ENCODE measurements around the gene ARHGEF3.
"Not testable (repeated sequence)": the region's sequence is repeated elsewhere in the genome, so short reads cannot be mapped to it uniquely, and the experiment has no call there.

DNA sequence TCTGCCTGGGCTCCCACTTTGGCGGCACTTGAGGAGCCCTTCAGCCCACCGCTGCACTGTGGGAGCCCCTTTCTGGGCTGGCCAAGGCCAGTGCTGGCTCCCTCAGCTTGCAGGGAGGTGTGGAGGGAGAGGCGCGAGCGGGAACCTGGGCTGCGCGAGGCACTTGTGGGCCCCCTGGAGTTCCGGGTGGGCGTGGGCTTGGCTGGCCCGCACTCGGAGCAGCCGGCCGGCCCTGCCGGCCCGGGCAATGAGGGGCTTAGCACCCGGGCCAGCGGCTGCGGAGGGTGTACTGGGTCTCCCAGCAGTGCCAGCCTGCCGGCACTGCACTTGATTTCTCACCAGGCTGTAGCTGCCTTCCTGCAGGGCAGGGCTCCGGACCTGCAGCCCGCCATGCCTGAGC, 82.9 kb downstream of the ARHGEF3 start:
- TF ChIP-seq, protein P1, sequence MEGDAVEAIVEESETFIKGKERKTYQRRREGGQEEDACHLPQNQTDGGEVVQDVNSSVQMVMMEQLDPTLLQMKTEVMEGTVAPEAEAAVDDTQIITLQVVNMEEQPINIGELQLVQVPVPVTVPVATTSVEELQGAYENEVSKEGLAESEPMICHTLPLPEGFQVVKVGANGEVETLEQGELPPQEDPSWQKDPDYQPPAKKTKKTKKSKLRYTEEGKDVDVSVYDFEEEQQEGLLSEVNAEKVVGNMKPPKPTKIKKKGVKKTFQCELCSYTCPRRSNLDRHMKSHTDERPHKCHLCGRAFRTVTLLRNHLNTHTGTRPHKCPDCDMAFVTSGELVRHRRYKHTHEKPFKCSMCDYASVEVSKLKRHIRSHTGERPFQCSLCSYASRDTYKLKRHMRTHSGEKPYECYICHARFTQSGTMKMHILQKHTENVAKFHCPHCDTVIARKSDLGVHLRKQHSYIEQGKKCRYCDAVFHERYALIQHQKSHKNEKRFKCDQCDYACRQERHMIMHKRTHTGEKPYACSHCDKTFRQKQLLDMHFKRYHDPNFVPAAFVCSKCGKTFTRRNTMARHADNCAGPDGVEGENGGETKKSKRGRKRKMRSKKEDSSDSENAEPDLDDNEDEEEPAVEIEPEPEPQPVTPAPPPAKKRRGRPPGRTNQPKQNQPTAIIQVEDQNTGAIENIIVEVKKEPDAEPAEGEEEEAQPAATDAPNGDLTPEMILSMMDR (IDR thresholded peaks at IDR 0.05; ENCODE audit: low read length), result not testable (repeated sequence)
- not testable (repeated sequence) for TF ChIP-seq EZH2 (optimal IDR thresholded peaks at IDR 0.05; ENCODE audit: low read depth, low read length); EZH2phosphoT487 (IDR thresholded peaks at IDR 0.05; ENCODE audit: low read length)

All from MM.1S (cell line).